Hepatocyte (in vitro differentiated cells): ENCODE measurements around the gene LRRFIP1.

ENCODE experiments used
- EZH2 ChIP-seq: fragments of 200-600 bp; sonication (generic); IDR thresholded peaks from 2 replicates; pipeline ENCODE4 v1.6.1; 2016; ENCODE audit warnings: antibody characterized with exemption, mild to moderate bottlenecking, borderline replicate concordance
- EZH2phosphoT487 ChIP-seq: fragments of 200-600 bp; sonication (generic); IDR thresholded peaks from one replicate; pipeline ENCODE4 v1.6.1; 2018; ENCODE audit warnings: antibody characterized with exemption, mild to moderate bottlenecking, low read depth, moderate library complexity; ENCODE audit not compliant: unreplicated experiment, severe bottlenecking
- TF ChIP-seq, protein P1 (sequence below): fragments of 200-600 bp; sonication (generic); IDR thresholded peaks from 2 replicates; pipeline ENCODE4 v1.5.1; 2016; ENCODE audit warnings: antibody characterized with exemption, mild to moderate bottlenecking; ENCODE audit not compliant: poor library complexity

DNA sequence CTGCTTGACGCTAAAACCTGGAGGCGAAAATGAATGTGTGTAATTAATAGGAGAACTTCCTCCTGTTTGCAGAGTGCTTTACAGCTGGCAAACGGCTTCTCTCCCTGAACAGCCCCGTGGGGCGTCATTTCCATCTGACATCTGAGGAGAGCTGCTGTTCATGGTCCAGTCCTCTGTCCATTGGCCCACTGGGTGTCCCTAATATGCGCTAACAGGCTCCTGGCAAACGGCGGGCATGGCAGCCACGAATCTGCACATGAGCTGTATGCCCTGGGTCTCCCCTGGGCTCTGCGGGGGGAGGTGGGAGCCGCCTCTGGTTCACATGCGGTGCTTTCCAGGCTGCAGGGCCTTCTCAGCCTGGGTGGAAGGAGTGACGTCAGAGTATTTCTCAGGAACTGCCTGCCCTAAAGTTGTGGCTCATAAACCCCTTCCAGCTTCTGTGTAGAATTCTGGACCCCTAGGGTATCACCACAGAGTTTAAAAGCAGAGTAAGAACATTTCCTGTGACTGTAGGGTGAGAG, 73.2 kb downstream of the LRRFIP1 start:
- TF ChIP-seq, protein P1, sequence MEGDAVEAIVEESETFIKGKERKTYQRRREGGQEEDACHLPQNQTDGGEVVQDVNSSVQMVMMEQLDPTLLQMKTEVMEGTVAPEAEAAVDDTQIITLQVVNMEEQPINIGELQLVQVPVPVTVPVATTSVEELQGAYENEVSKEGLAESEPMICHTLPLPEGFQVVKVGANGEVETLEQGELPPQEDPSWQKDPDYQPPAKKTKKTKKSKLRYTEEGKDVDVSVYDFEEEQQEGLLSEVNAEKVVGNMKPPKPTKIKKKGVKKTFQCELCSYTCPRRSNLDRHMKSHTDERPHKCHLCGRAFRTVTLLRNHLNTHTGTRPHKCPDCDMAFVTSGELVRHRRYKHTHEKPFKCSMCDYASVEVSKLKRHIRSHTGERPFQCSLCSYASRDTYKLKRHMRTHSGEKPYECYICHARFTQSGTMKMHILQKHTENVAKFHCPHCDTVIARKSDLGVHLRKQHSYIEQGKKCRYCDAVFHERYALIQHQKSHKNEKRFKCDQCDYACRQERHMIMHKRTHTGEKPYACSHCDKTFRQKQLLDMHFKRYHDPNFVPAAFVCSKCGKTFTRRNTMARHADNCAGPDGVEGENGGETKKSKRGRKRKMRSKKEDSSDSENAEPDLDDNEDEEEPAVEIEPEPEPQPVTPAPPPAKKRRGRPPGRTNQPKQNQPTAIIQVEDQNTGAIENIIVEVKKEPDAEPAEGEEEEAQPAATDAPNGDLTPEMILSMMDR, result no peak
- TF ChIP-seq EZH2 (no peak), EZH2phosphoT487 (no peak)
